ENCODE results near the gene ADM2. TPM values are rescaled to one million over a fixed set of nuclear protein-coding genes. Genes with fewer than 3 reads are reported as not detected.
A peak's percentile ranks its signal among the peaks of the same experiment; 100 is the strongest.

The ADM2 gene
- total RNA-seq, 5 donors from 2014 or later (not counting 1 experiment from before 2014, with no cell fraction given): 1.5 to 11.3 (median 10.7) TPM

GRCh38 chr22:50460938-50461337 lies 20.4 kb upstream of the ADM2 start:
- H3K4me3 ChIP-seq (ENCODE audit: control insufficient read depth in 1 of 2, extremely low read depth in 1 of 2, low read length in 1 of 2): no peak overlapping the region
- 98% methylated on average over 16 of the region's 17 CpGs for WGBS (ENCODE audit: insufficient coverage)
- ATAC-seq (replicated peaks in 1 of 4) (no peak), DNase-seq (no peak)
- ChIA-PET POLR2A (no interaction called here), CTCF (no interaction called here)
- H3K36me3 Mint-ChIP-seq: peaks cover 34% of the 10 kb centered on the region
- no peak overlapping the region for H3K27ac ChIP-seq (ENCODE audit: low read length)
- H3K4me3 Mint-ChIP-seq: no peak overlapping the region
- no peaks in the 10 kb centered on the region for H3K27me3 Mint-ChIP-seq
- no peak overlapping the region for H3K27ac Mint-ChIP-seq
- no peaks in the 10 kb centered on the region for H3K9me3 Mint-ChIP-seq
- H3K4me1 ChIP-seq (ENCODE audit: control insufficient read depth in 1 of 2, extremely low read depth in 1 of 2, insufficient read depth in 2 of 2, low read length in 2 of 2): peaks cover 0 to 10% of the 10 kb centered on the region in 2 experiments
- no peaks in the 10 kb centered on the region for H3K9me3 ChIP-seq
- H3K27me3 ChIP-seq (replicated peaks in 1 of 2; ENCODE audit: control insufficient read depth in 2 of 2, extremely low read depth in 1 of 2, insufficient read depth in 2 of 2, low read length in 1 of 2): no peaks in the 10 kb centered on the region
- H3K4me1 Mint-ChIP-seq: peaks cover 0 to 2% (median 1%) of the 10 kb centered on the region in 3 donors
- H3K36me3 ChIP-seq (ENCODE audit: control insufficient read depth in 2 of 2, extremely low read depth in 1 of 2, insufficient read depth in 1 of 2, low read length in 1 of 2): peaks cover 21 to 94% of the 10 kb centered on the region in 2 donors

- H3K36me3 ChIP-seq (ENCODE audit: control insufficient read depth in 2 of 2, extremely low read depth in 1 of 2, insufficient read depth in 1 of 2, low read length in 1 of 2): peaks cover 21 to 96% of the 10 kb centered on the region in 2 donors
- ATAC-seq (replicated peaks in 1 of 4): no peak
- H3K4me1 ChIP-seq (ENCODE audit: control insufficient read depth in 1 of 2, extremely low read depth in 1 of 2, insufficient read depth in 2 of 2, low read length in 2 of 2): peaks cover 0 to 14% of the 10 kb centered on the region in 2 experiments
- no peak for DNase-seq
- no peak overlapping the region for H3K27ac Mint-ChIP-seq
- H3K36me3 Mint-ChIP-seq: peaks cover 39% of the 10 kb centered on the region
- no peaks in the 10 kb centered on the region for H3K9me3 Mint-ChIP-seq
- H3K4me3 Mint-ChIP-seq: no peak overlapping the region
- ChIA-PET CTCF (no interaction called here), POLR2A (no interaction called here)
- H3K9me3 ChIP-seq: no peaks in the 10 kb centered on the region
- H3K27me3 ChIP-seq (replicated peaks in 1 of 2; ENCODE audit: control insufficient read depth in 2 of 2, extremely low read depth in 1 of 2, insufficient read depth in 2 of 2, low read length in 1 of 2): no peaks in the 10 kb centered on the region
- H3K4me1 Mint-ChIP-seq: peaks cover 1 to 4% (median 3%) of the 10 kb centered on the region in 3 donors
- WGBS (ENCODE audit: insufficient coverage): 97% methylated on average over 21 of the region's 26 CpGs
- H3K27ac ChIP-seq (ENCODE audit: low read length): no peak overlapping the region
- H3K4me3 ChIP-seq (ENCODE audit: control insufficient read depth in 1 of 2, extremely low read depth in 1 of 2, low read length in 1 of 2): no peak overlapping the region
- no peaks in the 10 kb centered on the region for H3K27me3 Mint-ChIP-seq
These were observed 19.8 kb upstream of the ADM2 start for GRCh38 chr22:50461536-50461935.

GRCh38 chr22:50461979-50462540 lies 19.3 kb upstream of the ADM2 start:
- H3K36me3 ChIP-seq (ENCODE audit: control insufficient read depth in 2 of 2, extremely low read depth in 1 of 2, insufficient read depth in 1 of 2, low read length in 1 of 2): peaks cover 21 to 96% of the 10 kb centered on the region in 2 donors
- no peak for DNase-seq
- no peak for ATAC-seq (replicated peaks in 1 of 4)
- Mint-ChIP-seq H3K36me3 (peaks cover 41% of the 10 kb centered on the region), H3K27ac (no peak overlapping the region), H3K4me1 (peaks cover 6 to 8% (median 7%) of the 10 kb centered on the region in 3 donors), H3K4me3 (no peak overlapping the region), H3K9me3 (no peaks in the 10 kb centered on the region), H3K27me3 (no peaks in the 10 kb centered on the region)
- ChIA-PET CTCF (no interaction called here), POLR2A (no interaction called here)
- 94% methylated on average over 23 of the region's 30 CpGs for WGBS (ENCODE audit: insufficient coverage)
- no peaks in the 10 kb centered on the region for H3K9me3 ChIP-seq
- H3K27ac ChIP-seq (ENCODE audit: low read length): no peak overlapping the region
- H3K27me3 ChIP-seq (replicated peaks in 1 of 2; ENCODE audit: control insufficient read depth in 2 of 2, extremely low read depth in 1 of 2, insufficient read depth in 2 of 2, low read length in 1 of 2): no peaks in the 10 kb centered on the region
- H3K4me1 ChIP-seq (ENCODE audit: control insufficient read depth in 1 of 2, extremely low read depth in 1 of 2, insufficient read depth in 2 of 2, low read length in 2 of 2): peaks cover 0 to 18% of the 10 kb centered on the region in 2 experiments
- no peak overlapping the region for H3K4me3 ChIP-seq (ENCODE audit: control insufficient read depth in 1 of 2, extremely low read depth in 1 of 2, low read length in 1 of 2)

- Histone ChIP-seq H3K4me3 (ENCODE audit: control insufficient read depth in 1 of 2, extremely low read depth in 1 of 2, low read length in 1 of 2) (no peak overlapping the region), H3K27ac (ENCODE audit: low read length) (no peak overlapping the region), H3K36me3 (ENCODE audit: control insufficient read depth in 2 of 2, extremely low read depth in 1 of 2, insufficient read depth in 1 of 2, low read length in 1 of 2) (peaks cover 21 to 95% of the 10 kb centered on the region in 2 donors), H3K4me1 (ENCODE audit: control insufficient read depth in 1 of 2, extremely low read depth in 1 of 2, insufficient read depth in 2 of 2, low read length in 2 of 2) (peaks cover 4 to 26% of the 10 kb centered on the region in 2 experiments), H3K27me3 (replicated peaks in 1 of 2; ENCODE audit: control insufficient read depth in 2 of 2, extremely low read depth in 1 of 2, insufficient read depth in 2 of 2, low read length in 1 of 2) (no peaks in the 10 kb centered on the region), H3K9me3 (no peaks in the 10 kb centered on the region)
- ChIA-PET CTCF (no interaction called here), POLR2A (no interaction called here)
- Mint-ChIP-seq H3K4me1 (peaks cover 10 to 13% (median 10%) of the 10 kb centered on the region in 3 donors), H3K27ac (peak overlapping the region in 1 of 2 donors; percentile 48), H3K36me3 (peaks cover 36% of the 10 kb centered on the region), H3K27me3 (no peaks in the 10 kb centered on the region), H3K9me3 (no peaks in the 10 kb centered on the region), H3K4me3 (no peak overlapping the region)
- WGBS (ENCODE audit: insufficient coverage): 97% methylated on average over 26 of the region's 28 CpGs
- ATAC-seq (replicated peaks in 1 of 4) (no peak), DNase-seq (no peak)
These were observed 18.0 kb upstream of the ADM2 start for GRCh38 chr22:50463188-50463900.

- ATAC-seq (replicated peaks in 1 of 4) (no peak), DNase-seq (no peak)
- WGBS (ENCODE audit: insufficient coverage): 96% methylated on average over 15 of the region's 24 CpGs
- peaks cover 8 to 38% of the 10 kb centered on the region in 2 experiments for H3K4me1 ChIP-seq (ENCODE audit: control insufficient read depth in 1 of 2, extremely low read depth in 1 of 2, insufficient read depth in 2 of 2, low read length in 2 of 2)
- peaks cover 17 to 85% of the 10 kb centered on the region in 2 donors for H3K36me3 ChIP-seq (ENCODE audit: control insufficient read depth in 2 of 2, extremely low read depth in 1 of 2, insufficient read depth in 1 of 2, low read length in 1 of 2)
- POLR2A ChIA-PET: no interaction called here
- no peak overlapping the region for H3K4me3 Mint-ChIP-seq
- no peaks in the 10 kb centered on the region for H3K27me3 ChIP-seq (replicated peaks in 1 of 2; ENCODE audit: control insufficient read depth in 2 of 2, extremely low read depth in 1 of 2, insufficient read depth in 2 of 2, low read length in 1 of 2)
- no peaks in the 10 kb centered on the region for H3K9me3 Mint-ChIP-seq
- H3K4me3 ChIP-seq (ENCODE audit: control insufficient read depth in 1 of 2, extremely low read depth in 1 of 2, low read length in 1 of 2): no peak overlapping the region
- H3K36me3 Mint-ChIP-seq: peaks cover 31% of the 10 kb centered on the region
- H3K27ac Mint-ChIP-seq: no peak overlapping the region
- peaks cover 21 to 24% (median 21%) of the 10 kb centered on the region in 3 donors for H3K4me1 Mint-ChIP-seq
- H3K9me3 ChIP-seq: no peaks in the 10 kb centered on the region
- CTCF ChIA-PET: no interaction called here
- no peaks in the 10 kb centered on the region for H3K27me3 Mint-ChIP-seq
- H3K27ac ChIP-seq (ENCODE audit: low read length): no peak overlapping the region
These were observed 16.9 kb upstream of the ADM2 start for GRCh38 chr22:50464451-50464850.

- Mint-ChIP-seq H3K27me3 (no peaks in the 10 kb centered on the region), H3K9me3 (no peaks in the 10 kb centered on the region), H3K4me3 (no peak overlapping the region), H3K27ac (no peak overlapping the region), H3K36me3 (peaks cover 28% of the 10 kb centered on the region), H3K4me1 (peaks cover 26 to 30% (median 28%) of the 10 kb centered on the region in 3 donors)
- H3K9me3 ChIP-seq: no peaks in the 10 kb centered on the region
- ATAC-seq (replicated peaks in 1 of 4) (no peak), DNase-seq (no peak)
- peaks cover 10 to 77% of the 10 kb centered on the region in 2 donors for H3K36me3 ChIP-seq (ENCODE audit: control insufficient read depth in 2 of 2, extremely low read depth in 1 of 2, insufficient read depth in 1 of 2, low read length in 1 of 2)
- H3K27me3 ChIP-seq (replicated peaks in 1 of 2; ENCODE audit: control insufficient read depth in 2 of 2, extremely low read depth in 1 of 2, insufficient read depth in 2 of 2, low read length in 1 of 2): no peaks in the 10 kb centered on the region
- no peak overlapping the region for H3K27ac ChIP-seq (ENCODE audit: low read length)
- WGBS (ENCODE audit: insufficient coverage): 96% methylated on average over 25 of the region's 30 CpGs
- peaks cover 10 to 46% of the 10 kb centered on the region in 2 experiments for H3K4me1 ChIP-seq (ENCODE audit: control insufficient read depth in 1 of 2, extremely low read depth in 1 of 2, insufficient read depth in 2 of 2, low read length in 2 of 2)
- ChIA-PET POLR2A (no interaction called here), CTCF (no interaction called here)
- H3K4me3 ChIP-seq (ENCODE audit: control insufficient read depth in 1 of 2, extremely low read depth in 1 of 2, low read length in 1 of 2): no peak overlapping the region
These were observed 16.0 kb upstream of the ADM2 start for GRCh38 chr22:50465066-50465930.
